B cell (primary cell): ENCODE results near the gene MED12L. TPM values are rescaled to one million over a fixed set of nuclear protein-coding genes. Genes with fewer than 3 reads are reported as not detected.

ENCODE experiments used
- ATAC-seq: fragments of 200-7000 bp; cut with Tn5 transposase; one replicate; pipeline ENCODE4 v1.10.0; 2021; ENCODE audit warnings: low read depth, mild to moderate bottlenecking, moderate number of reproducible peaks, moderate library complexity
- CTCF ChIA-PET: fragments of 350-600 bp; sonication (Branson Sonifier 250); formaldehyde crosslinking; loops from one replicate; lab custom pipeline; 2021; ENCODE audit warnings: antibody characterized with exemption, inconsistent platforms; lab: Charles Lee
- POLR2A ChIA-PET: fragments of 350-600 bp; sonication (Branson Sonifier 250); formaldehyde crosslinking; loops from one replicate; lab custom pipeline; 2021; ENCODE audit warnings: antibody characterized with exemption; lab: Charles Lee
- DNase-seq: peaks from one replicate; pipeline ENCODE4 v3.0.0; 2013
- H2AFZ ChIP-seq: 2 replicates; pipeline ENCODE4 v1.6.1; 2012; ENCODE audit warnings: mild to moderate bottlenecking, low read depth, low read length; ENCODE audit not compliant: insufficient read depth, poor library complexity, severe bottlenecking
- H3K27ac ChIP-seq, 2 donors: 1 replicate in 1 of 2; 2 replicates in 1 of 2; pipeline ENCODE4 v1.5.1; 2012 to 2013; ENCODE audit warnings: low read length in 2 of 2, mild to moderate bottlenecking in 2 of 2, moderate library complexity in 1 of 2
- H3K27me3 ChIP-seq, 4 experiments: fragments of 200-600 bp in 1 of 4; sonication (generic) in 1 of 4; replicated peaks in 1 of 4; 1 replicate in 2 of 4; 2 replicates in 2 of 4; pipeline versions ENCODE4 v1.6.1 to v1.7.0; 2013 to 2016; ENCODE audit warnings: low read length in 3 of 4, mild to moderate bottlenecking in 2 of 4, mixed read lengths in 1 of 4, moderate library complexity in 1 of 4; ENCODE audit not compliant: insufficient read depth in 4 of 4, control insufficient read depth in 3 of 4; ENCODE audit errors: control extremely low read depth in 1 of 4
- H3K36me3 ChIP-seq, 2 experiments: replicated peaks in 1 of 2; 1 replicate in 1 of 2; 2 replicates in 1 of 2; pipeline versions ENCODE4 v1.6.1 to v1.7.1; 2013; ENCODE audit warnings: low read length in 1 of 2; ENCODE audit not compliant: insufficient read depth in 2 of 2, control insufficient read depth in 1 of 2; ENCODE audit errors: control extremely low read depth in 1 of 2, extremely low read depth in 1 of 2
- H3K4me1 ChIP-seq, 2 donors: fragments of 200-600 bp in 1 of 2; sonication (generic) in 1 of 2; 1 replicate in 1 of 2; 2 replicates in 1 of 2; pipeline versions ENCODE4 v1.5.1 to v1.6.1; 2013 to 2017; ENCODE audit warnings: low read length in 2 of 2; ENCODE audit not compliant: control insufficient read depth in 2 of 2, insufficient read depth in 2 of 2
- H3K4me2 ChIP-seq: replicated peaks from 2 replicates; pipeline ENCODE3; 2012; ENCODE audit warnings: mild to moderate bottlenecking, low read depth, low read length; ENCODE audit not compliant: poor library complexity, severe bottlenecking
- H3K4me3 ChIP-seq, 5 experiments: fragments of 200-600 bp in 1 of 5; sonication (generic) in 1 of 5; 1 replicate in 3 of 5; 2 replicates in 2 of 5; pipeline versions ENCODE4 v1.5.1 to v1.7.0; 2011 to 2016; ENCODE audit warnings: low read length in 4 of 5, mild to moderate bottlenecking in 4 of 5, low read depth in 2 of 5, control low read depth in 1 of 5, moderate library complexity in 1 of 5; ENCODE audit not compliant: insufficient read depth in 1 of 5; ENCODE audit errors: control extremely low read depth in 1 of 5, extremely low read depth in 1 of 5
- H3K79me2 ChIP-seq: fragments of 200-600 bp; sonication (generic); one replicate; pipeline ENCODE4 v1.6.0; 2016; ENCODE audit warnings: low read length; ENCODE audit not compliant: control insufficient read depth, insufficient read depth
- H3K9ac ChIP-seq: fragments of 200-600 bp; sonication (generic); 2 replicates; pipeline ENCODE4 v1.6.1; 2017; ENCODE audit warnings: mild to moderate bottlenecking, low read length, moderate library complexity
- H3K9me3 ChIP-seq, 3 donors: one replicate each; pipeline versions ENCODE4 v1.6.1 to v1.7.1; 2013; ENCODE audit warnings: low read length in 2 of 3; ENCODE audit not compliant: control insufficient read depth in 2 of 3, insufficient read depth in 1 of 3; ENCODE audit errors: control extremely low read depth in 1 of 3
- H4K20me1 ChIP-seq: 2 replicates; pipeline ENCODE4 v1.6.0; 2012; ENCODE audit warnings: mild to moderate bottlenecking, low read length; ENCODE audit not compliant: insufficient read depth, control insufficient read depth, poor library complexity, severe bottlenecking
- H3K27ac Mint-ChIP-seq: one replicate; pipeline ENCODE4 v1.8.0; 2021; ENCODE audit warnings: mixed read lengths
- H3K27me3 Mint-ChIP-seq: one replicate; pipeline ENCODE4 v1.8.0; 2021; ENCODE audit warnings: mixed read lengths
- H3K4me1 Mint-ChIP-seq: one replicate; pipeline ENCODE4 v1.8.0; 2021; ENCODE audit warnings: mixed read lengths
- H3K4me3 Mint-ChIP-seq: one replicate; pipeline ENCODE4 v1.8.0; 2021; ENCODE audit warnings: mixed read lengths
- H3K9me3 Mint-ChIP-seq: one replicate; pipeline ENCODE4 v1.8.0; 2022; ENCODE audit warnings: mixed read lengths; ENCODE audit not compliant: insufficient read depth
- CTCF ChIP-seq: fragments of 200-600 bp; IDR thresholded peaks from one replicate; pipeline ENCODE4 v1.8.0; 2022; ENCODE audit warnings: antibody characterized with exemption, mild to moderate bottlenecking
- EZH2 ChIP-seq: IDR thresholded peaks from 2 replicates; pipeline ENCODE4 v1.6.1; 2012; ENCODE audit warnings: borderline replicate concordance, low read depth, mild to moderate bottlenecking, moderate library complexity, low read length; ENCODE audit not compliant: insufficient read depth, poor library complexity, severe bottlenecking
- WGBS: methylation state at CpG from one replicate; pipeline ENCODE4 v1.1.5; 2013; ENCODE audit warnings: missing lambda C conversion rate; ENCODE audit not compliant: insufficient coverage; 5-methylcytosine and 5-hydroxymethylcytosine counted together
- intact Hi-C: fragments of 100-400 bp; cut with micrococcal nuclease; formaldehyde crosslinking; loops from one replicate; pipeline ENCODE4 v1.10.0; 2022
- polyA plus RNA-seq: library from polyadenylated mRNA; depleted of rRNA; stranded (reverse); fragments of >200 nt; gene quantifications from 2 replicates; pipeline ENCODE4 v1.2.3, GENCODE V29; 2012
- total RNA-seq, 2 donors: library from RNA; stranded (reverse); fragments of 120-200 nt in 1 of 2; gene quantifications; 1 replicate in 1 of 2; 2 replicates in 1 of 2; pipeline versions ENCODE4 v1.2.3 to v1.2.4, GENCODE V29; 2013 to 2022

MED12L gene
- total and polyA plus RNA-seq, 2 donors (not counting 1 experiment from before 2014, with no cell fraction given): 0.07 to 0.30 TPM

GRCh38 chr3:151314137-151314536, 228.7 kb downstream of the MED12L start:
- no peak for DNase-seq
- Mint-ChIP-seq H3K4me3 (no peak overlapping the region), H3K9me3 (no peaks in the 10 kb centered on the region), H3K4me1 (no peaks in the 10 kb centered on the region), H3K27ac (no peak overlapping the region), H3K27me3 (no peaks in the 10 kb centered on the region)
- no peak for ATAC-seq
- no peak for TF ChIP-seq EZH2
- no peak for TF ChIP-seq CTCF
- no peaks in the 10 kb centered on the region for H3K79me2 ChIP-seq
- H2AFZ ChIP-seq: no peak overlapping the region
- 100% methylated on average over 1 of the region's 2 CpGs for WGBS
- H3K36me3 ChIP-seq: no peaks in the 10 kb centered on the region
- no peak overlapping the region for H3K9ac ChIP-seq
- no peak overlapping the region for H3K4me2 ChIP-seq
- no peaks in the 10 kb centered on the region for H3K27me3 ChIP-seq
- no peaks in the 10 kb centered on the region for H3K9me3 ChIP-seq
- no peaks in the 10 kb centered on the region for H4K20me1 ChIP-seq
- CTCF ChIA-PET: no interaction called here
- H3K4me3 ChIP-seq: no peak overlapping the region
- intact Hi-C loops: no loop called here
- POLR2A ChIA-PET: no interaction called here
- no peaks in the 10 kb centered on the region for H3K4me1 ChIP-seq
- H3K27ac ChIP-seq: no peak overlapping the region

- no peak overlapping the region for H3K27ac Mint-ChIP-seq
- 94% methylated on average over 2 of the region's 5 CpGs for WGBS
- no peaks in the 10 kb centered on the region for H4K20me1 ChIP-seq
- no peaks in the 10 kb centered on the region for H3K9me3 Mint-ChIP-seq
- no peak for TF ChIP-seq EZH2
- TF ChIP-seq CTCF: no peak
- H3K4me3 Mint-ChIP-seq: no peak overlapping the region
- H3K4me2 ChIP-seq: no peak overlapping the region
- no peak overlapping the region for H3K4me3 ChIP-seq
- intact Hi-C loops: no loop called here
- H3K36me3 ChIP-seq: no peaks in the 10 kb centered on the region
- ATAC-seq (no peak), DNase-seq (no peak)
- H3K27me3 ChIP-seq: no peaks in the 10 kb centered on the region
- H3K4me1 Mint-ChIP-seq: no peaks in the 10 kb centered on the region
- no peaks in the 10 kb centered on the region for H3K9me3 ChIP-seq
- H3K79me2 ChIP-seq: no peaks in the 10 kb centered on the region
- H2AFZ ChIP-seq: no peak overlapping the region
- no peaks in the 10 kb centered on the region for H3K27me3 Mint-ChIP-seq
- no peak overlapping the region for H3K27ac ChIP-seq
- ChIA-PET POLR2A (no interaction called here), CTCF (no interaction called here)
- H3K4me1 ChIP-seq: no peaks in the 10 kb centered on the region
- H3K9ac ChIP-seq: no peak overlapping the region
Measured at GRCh38 chr3:151314593-151314992, 229.1 kb downstream of the MED12L start.
